Epithelial cell of esophagus (primary cell): Measurements from ENCODE around the gene C1QTNF5.

ENCODE experiments used
- DNase-seq: peaks from one replicate; pipeline ENCODE4 v3.0.0; 2010; ENCODE audit warnings: low read depth
- H3K4me3 ChIP-seq: 2 replicates; pipeline ENCODE4 v1.5.1; 2011; ENCODE audit warnings: mild to moderate bottlenecking, low read length, control low read depth
- CTCF ChIP-seq: IDR thresholded peaks from 2 replicates; pipeline ENCODE4 v1.5.1; 2011; ENCODE audit warnings: low read depth, mild to moderate bottlenecking, low read length, control low read depth, inconsistent platforms; ENCODE audit not compliant: insufficient read depth; ENCODE audit errors: missing control alignments

Gene C1QTNF5

GRCh38 chr11:119343726-119344125, 3.0 kb upstream of the C1QTNF5 start:
- no peak for DNase-seq
- TF ChIP-seq CTCF, result no peak
- no peak overlapping the region for H3K4me3 ChIP-seq

GRCh38 chr11:119342362-119343130, 1.9 kb upstream of the C1QTNF5 start:
- TF ChIP-seq CTCF, result no peak
- H3K4me3 ChIP-seq, result no peak overlapping the region
- DNase-seq, result no peak

GRCh38 chr11:119342023-119342300, 1.3 kb upstream of the C1QTNF5 start:
- DNase-seq, result no peak
- no peak overlapping the region for H3K4me3 ChIP-seq
- TF ChIP-seq CTCF, result no peak

- TF ChIP-seq CTCF, result no peak
- H3K4me3 ChIP-seq, result no peak overlapping the region
- DNase-seq, result no peak
Observed at GRCh38 chr11:119341222-119342022, 739 bp upstream of the C1QTNF5 start.

- DNase-seq, result peak; percentile 29
- peak; percentile 40 for TF ChIP-seq CTCF
- H3K4me3 ChIP-seq, result peak overlapping the region; percentile 3
Observed at GRCh38 chr11:119339589-119340334, 921 bp downstream of the C1QTNF5 start.

GRCh38 chr11:119338965-119339588, 1.6 kb downstream of the C1QTNF5 start:
- H3K4me3 ChIP-seq, result no peak overlapping the region
- DNase-seq, result no peak
- no peak for TF ChIP-seq CTCF
